ENCODE data around the gene PHEX.

The PHEX gene

DNA sequence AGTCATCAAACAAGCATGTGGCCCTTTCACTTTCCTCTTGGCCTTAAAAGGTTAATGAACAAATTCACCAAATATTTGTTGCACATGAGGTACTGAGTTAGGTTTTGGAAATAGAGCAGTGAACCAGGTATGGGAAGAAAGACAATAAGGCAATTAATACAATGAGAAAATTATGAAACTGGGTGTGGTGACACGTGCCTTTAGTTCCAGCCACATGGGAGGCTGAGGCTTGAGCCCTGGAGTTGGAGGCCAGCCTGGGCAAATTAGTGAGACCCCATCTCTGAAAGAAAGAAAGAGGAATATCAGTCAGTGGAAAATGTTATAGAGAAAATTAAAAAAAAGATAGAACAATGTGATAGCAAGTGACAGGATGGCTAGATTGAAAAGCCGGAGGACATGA is 8.1 kb downstream of the PHEX start:
- no peak overlapping the region for H3K27ac ChIP-seq (replicated peaks)
- no peak for DNase-seq (ENCODE audit: low read depth in 1 of 2, low spot score in 1 of 2)
- TF ChIP-seq POLR2AphosphoS5 (IDR thresholded peaks at IDR 0.05; ENCODE audit: low read depth) (no peak), SPI1 (IDR thresholded peaks at IDR 0.05; ENCODE audit: borderline replicate concordance, low read depth) (no peak)

DNA sequence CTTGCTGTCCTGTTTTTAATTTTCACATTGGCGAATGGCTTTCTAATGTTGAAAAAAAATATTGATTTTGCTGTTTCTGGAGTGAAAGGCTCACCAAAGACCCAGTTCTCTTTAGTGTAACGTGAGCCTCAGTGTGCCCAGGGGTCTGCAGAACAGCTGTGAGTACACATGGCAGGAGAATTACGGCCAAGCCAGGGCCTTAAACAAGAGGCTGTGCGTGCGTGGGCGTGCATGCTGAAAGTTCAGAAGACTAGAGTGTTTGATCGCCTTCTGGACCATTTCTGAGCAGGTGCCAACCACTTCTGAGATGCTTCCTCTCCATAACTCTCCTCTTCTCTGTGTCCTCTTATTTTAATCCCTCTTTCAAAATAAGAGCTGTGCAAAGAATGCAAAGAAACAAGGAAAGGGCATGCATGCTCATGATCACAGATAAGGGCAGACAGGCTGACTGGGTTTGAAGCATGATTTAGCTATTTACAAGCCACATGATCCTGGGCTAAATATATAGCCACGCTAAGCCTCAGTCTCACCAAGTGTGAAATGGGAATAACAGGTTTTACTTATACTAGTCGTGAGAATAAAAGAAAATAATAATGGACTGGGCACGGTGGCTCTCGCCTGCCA is 9.9 kb downstream of the PHEX start:
- H3K27ac ChIP-seq (replicated peaks) = no peak overlapping the region
- H3K4me3 ChIP-seq (replicated peaks; ENCODE audit: insufficient read depth, low read length) = no peak overlapping the region
- no peaks in the 10 kb centered on the region for H3K27me3 ChIP-seq (ENCODE audit: insufficient read depth, poor library complexity, severe bottlenecking)
- DNase-seq (ENCODE audit: low read depth in 1 of 2, low spot score in 1 of 2) = no peak
- TF ChIP-seq SPI1 (IDR thresholded peaks at IDR 0.05; ENCODE audit: borderline replicate concordance, low read depth) (no peak), POLR2AphosphoS5 (IDR thresholded peaks at IDR 0.05; ENCODE audit: low read depth) (no peak), GABPA (IDR thresholded peaks at IDR 0.05; ENCODE audit: low read depth) (no peak), REST (IDR thresholded peaks at IDR 0.05; ENCODE audit: insufficient replicate concordance, low read depth) (no peak)
- TF ChIP-seq, protein P1, sequence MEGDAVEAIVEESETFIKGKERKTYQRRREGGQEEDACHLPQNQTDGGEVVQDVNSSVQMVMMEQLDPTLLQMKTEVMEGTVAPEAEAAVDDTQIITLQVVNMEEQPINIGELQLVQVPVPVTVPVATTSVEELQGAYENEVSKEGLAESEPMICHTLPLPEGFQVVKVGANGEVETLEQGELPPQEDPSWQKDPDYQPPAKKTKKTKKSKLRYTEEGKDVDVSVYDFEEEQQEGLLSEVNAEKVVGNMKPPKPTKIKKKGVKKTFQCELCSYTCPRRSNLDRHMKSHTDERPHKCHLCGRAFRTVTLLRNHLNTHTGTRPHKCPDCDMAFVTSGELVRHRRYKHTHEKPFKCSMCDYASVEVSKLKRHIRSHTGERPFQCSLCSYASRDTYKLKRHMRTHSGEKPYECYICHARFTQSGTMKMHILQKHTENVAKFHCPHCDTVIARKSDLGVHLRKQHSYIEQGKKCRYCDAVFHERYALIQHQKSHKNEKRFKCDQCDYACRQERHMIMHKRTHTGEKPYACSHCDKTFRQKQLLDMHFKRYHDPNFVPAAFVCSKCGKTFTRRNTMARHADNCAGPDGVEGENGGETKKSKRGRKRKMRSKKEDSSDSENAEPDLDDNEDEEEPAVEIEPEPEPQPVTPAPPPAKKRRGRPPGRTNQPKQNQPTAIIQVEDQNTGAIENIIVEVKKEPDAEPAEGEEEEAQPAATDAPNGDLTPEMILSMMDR (IDR thresholded peaks at IDR 0.05; ENCODE audit: insufficient read depth, low read length) = no peak

More for the DNA sequence above, 8.1 kb downstream of the PHEX start:
- no peak overlapping the region for H3K4me3 ChIP-seq (replicated peaks; ENCODE audit: insufficient read depth, low read length)
- no peaks in the 10 kb centered on the region for H3K27me3 ChIP-seq (ENCODE audit: insufficient read depth, poor library complexity, severe bottlenecking)

DNA sequence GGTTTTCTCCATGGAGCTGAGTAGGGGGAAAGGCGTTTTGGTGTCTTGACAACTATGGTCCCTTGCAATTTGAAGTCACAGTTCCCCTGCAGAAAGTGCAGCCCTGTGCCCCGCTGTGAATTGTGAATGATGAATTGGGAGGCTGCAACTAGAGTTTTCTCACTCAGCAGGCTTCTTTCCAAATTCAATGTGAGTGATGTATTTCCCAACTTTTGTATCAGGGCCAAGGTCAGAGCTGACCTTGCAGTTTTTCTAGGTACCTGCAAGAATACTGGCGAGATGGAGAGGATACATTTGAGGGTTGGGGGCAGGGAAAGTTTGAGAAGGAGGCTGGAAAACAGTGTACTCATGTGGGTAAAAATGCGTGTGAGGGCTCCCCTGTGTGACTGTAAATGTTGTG is 11.7 kb downstream of the PHEX start:
- no peak overlapping the region for H3K4me3 ChIP-seq (replicated peaks; ENCODE audit: insufficient read depth, low read length)
- H3K27me3 ChIP-seq (ENCODE audit: insufficient read depth, poor library complexity, severe bottlenecking) = no peaks in the 10 kb centered on the region
- H3K27ac ChIP-seq (replicated peaks) = no peak overlapping the region
- DNase-seq (ENCODE audit: low read depth in 1 of 2, low spot score in 1 of 2) = no peak
- TF ChIP-seq POLR2AphosphoS5 (IDR thresholded peaks at IDR 0.05; ENCODE audit: low read depth) = no peak
- TF ChIP-seq SPI1 (IDR thresholded peaks at IDR 0.05; ENCODE audit: borderline replicate concordance, low read depth) = no peak
- no peak for TF ChIP-seq REST (IDR thresholded peaks at IDR 0.05; ENCODE audit: insufficient replicate concordance, low read depth)
- TF ChIP-seq GABPA (IDR thresholded peaks at IDR 0.05; ENCODE audit: low read depth) = no peak

GRCh38 chrX:22047468-22047867 is 15.3 kb downstream of the PHEX start:
- Histone ChIP-seq H3K27ac (replicated peaks) (no peak overlapping the region), H3K27me3 (ENCODE audit: insufficient read depth, poor library complexity, severe bottlenecking) (no peaks in the 10 kb centered on the region), H3K4me3 (replicated peaks; ENCODE audit: insufficient read depth, low read length) (no peak overlapping the region)
- no peak for DNase-seq (ENCODE audit: low read depth in 1 of 2, low spot score in 1 of 2)
- TF ChIP-seq GABPA (IDR thresholded peaks at IDR 0.05; ENCODE audit: low read depth) (no peak), SPI1 (IDR thresholded peaks at IDR 0.05; ENCODE audit: borderline replicate concordance, low read depth) (no peak), REST (IDR thresholded peaks at IDR 0.05; ENCODE audit: insufficient replicate concordance, low read depth) (no peak), POLR2AphosphoS5 (IDR thresholded peaks at IDR 0.05; ENCODE audit: low read depth) (no peak)
- TF ChIP-seq, protein P1 (IDR thresholded peaks at IDR 0.05; ENCODE audit: insufficient read depth, low read length) = no peak
